Glutamatergic neuron (in vitro differentiated cells): ENCODE results near the gene CAMTA1. TPM values are rescaled to one million over a fixed set of nuclear protein-coding genes. Genes with fewer than 3 reads are reported as not detected.

Source experiments
- DNase-seq: peaks from one replicate; pipeline ENCODE4 v3.0.0; 2022
- H3K27ac Mint-ChIP-seq: one replicate; pipeline ENCODE4 v1.8.0; 2020; ENCODE audit warnings: mild to moderate bottlenecking, mixed read lengths, inconsistent platforms; ENCODE audit not compliant: unreplicated experiment
- H3K27me3 Mint-ChIP-seq: one replicate; pipeline ENCODE4 v1.8.0; 2020; ENCODE audit warnings: mild to moderate bottlenecking, moderate library complexity, mixed read lengths, inconsistent platforms; ENCODE audit not compliant: unreplicated experiment
- H3K36me3 Mint-ChIP-seq: one replicate; pipeline ENCODE4 v1.8.0; 2020; ENCODE audit warnings: mild to moderate bottlenecking, mixed read lengths, inconsistent platforms; ENCODE audit not compliant: unreplicated experiment
- H3K4me1 Mint-ChIP-seq: one replicate; pipeline ENCODE4 v1.8.0; 2020; ENCODE audit warnings: mild to moderate bottlenecking, low read depth, mixed read lengths, inconsistent platforms; ENCODE audit not compliant: unreplicated experiment
- H3K4me3 Mint-ChIP-seq: one replicate; pipeline ENCODE4 v1.8.0; 2020; ENCODE audit warnings: mild to moderate bottlenecking, mixed read lengths, inconsistent platforms; ENCODE audit not compliant: unreplicated experiment
- H3K9me3 Mint-ChIP-seq: one replicate; pipeline ENCODE4 v1.8.0; 2020; ENCODE audit warnings: mild to moderate bottlenecking, moderate library complexity, mixed read lengths, inconsistent platforms; ENCODE audit not compliant: unreplicated experiment
- CTCF ChIP-seq: fragments of 200-600 bp; sonication (generic); IDR thresholded peaks from one replicate; pipeline ENCODE4 v1.5.0; 2021; ENCODE audit not compliant: partially characterized antibody, unreplicated experiment
- total RNA-seq: library from RNA; stranded (reverse); fragmentation: NEBNext Ultra II Directional; extraction: Animal tissue kit (Norgen Biotek cat#: 25700); gene quantifications from one replicate; pipeline ENCODE4 v1.2.1, GENCODE V29; 2021; ENCODE audit not compliant: unreplicated experiment

Gene CAMTA1
- total RNA-seq, 1 donor from 2014 or later, result 77.2 TPM

- Mint-ChIP-seq H3K36me3 (no peaks in the 10 kb centered on the region), H3K4me1 (peaks cover 17% of the 10 kb centered on the region), H3K9me3 (no peaks in the 10 kb centered on the region), H3K4me3 (no peak overlapping the region), H3K27me3 (peaks cover 3% of the 10 kb centered on the region), H3K27ac (no peak overlapping the region)
- no peak for DNase-seq
- no peak for TF ChIP-seq CTCF
These were observed 240.9 kb downstream of the CAMTA1 start for GRCh38 chr1:7026169-7026568.

- Mint-ChIP-seq H3K27me3 (peaks cover 3% of the 10 kb centered on the region), H3K4me1 (no peaks in the 10 kb centered on the region), H3K4me3 (no peak overlapping the region), H3K27ac (no peak overlapping the region), H3K36me3 (peaks cover 18% of the 10 kb centered on the region), H3K9me3 (peaks cover 2% of the 10 kb centered on the region)
- no peak for DNase-seq
- no peak for TF ChIP-seq CTCF
These were observed 247.7 kb downstream of the CAMTA1 start for GRCh38 chr1:7032992-7033391.

- TF ChIP-seq CTCF, result no peak
- Mint-ChIP-seq H3K4me1 (peaks cover 3% of the 10 kb centered on the region), H3K27ac (no peak overlapping the region), H3K27me3 (no peaks in the 10 kb centered on the region), H3K36me3 (peaks cover 18% of the 10 kb centered on the region), H3K9me3 (peaks cover 2% of the 10 kb centered on the region), H3K4me3 (no peak overlapping the region)
- DNase-seq, result no peak
These were observed 251.1 kb downstream of the CAMTA1 start for GRCh38 chr1:7036386-7036785.

GRCh38 chr1:7039590-7040220, 254.5 kb downstream of the CAMTA1 start:
- H3K4me3 Mint-ChIP-seq, result no peak overlapping the region
- H3K9me3 Mint-ChIP-seq, result no peaks in the 10 kb centered on the region
- DNase-seq, result no peak
- H3K27me3 Mint-ChIP-seq, result no peaks in the 10 kb centered on the region
- no peak for TF ChIP-seq CTCF
- peaks cover 21% of the 10 kb centered on the region for H3K4me1 Mint-ChIP-seq
- H3K36me3 Mint-ChIP-seq, result peaks cover under 1% of the 10 kb centered on the region
- H3K27ac Mint-ChIP-seq, result no peak overlapping the region

GRCh38 chr1:7040969-7041695, 255.9 kb downstream of the CAMTA1 start:
- TF ChIP-seq CTCF, result no peak
- H3K36me3 Mint-ChIP-seq, result no peaks in the 10 kb centered on the region
- H3K27me3 Mint-ChIP-seq, result no peaks in the 10 kb centered on the region
- no peaks in the 10 kb centered on the region for H3K9me3 Mint-ChIP-seq
- DNase-seq, result no peak
- H3K4me3 Mint-ChIP-seq, result no peak overlapping the region
- no peak overlapping the region for H3K27ac Mint-ChIP-seq
- peaks cover 27% of the 10 kb centered on the region for H3K4me1 Mint-ChIP-seq
